ENCODE measurements around the gene CT45A8. TPM values are rescaled to one million over a fixed set of nuclear protein-coding genes. Genes with fewer than 3 reads are reported as not detected.
"Not testable (repeated sequence)": the region's sequence is repeated elsewhere in the genome, so short reads cannot be mapped to it uniquely, and the experiment has no call there.

CT45A8 gene
- total RNA-seq, 1 experiment from 2014 or later = not detected

GRCh38 chrX:135888976-135889375 is 34.6 kb upstream of the CT45A8 start:
- intact Hi-C loops (cut with micrococcal nuclease; ENCODE audit: unreplicated experiment); POLR2A ChIA-PET (ENCODE audit: low non-redundant PET); H3K36me3 ChIP-seq (ENCODE audit: insufficient read depth, low read length, poor library complexity, severe bottlenecking); BruUV-seq (replicated peaks); H3K4me1 ChIP-seq (ENCODE audit: insufficient read depth, low read length, poor library complexity, severe bottlenecking); H3K27me3 ChIP-seq (replicated peaks; ENCODE audit: insufficient read depth, low read depth, low read length, poor library complexity); H3K4me3 ChIP-seq (ENCODE audit: low read depth, low read length, poor library complexity, severe bottlenecking); H3K27ac ChIP-seq (ENCODE audit: low read depth, low read length, poor library complexity, severe bottlenecking); H3K9me3 ChIP-seq (ENCODE audit: low read depth, low read length, poor library complexity, severe bottlenecking); CTCF ChIA-PET: not testable (repeated sequence)
- DNase-seq (ENCODE audit: low spot score) = peak; percentile 26
- peak; percentile 47 for TF ChIP-seq CTCF (conservative IDR thresholded peaks at IDR 0.05; ENCODE audit: low read depth, low read length)

GRCh38 chrX:135888230-135888629 is 33.9 kb upstream of the CT45A8 start:
- CTCF ChIA-PET; BruUV-seq (replicated peaks): not testable (repeated sequence)

GRCh38 chrX:135882741-135883140 is 28.4 kb upstream of the CT45A8 start:
- intact Hi-C loops (cut with micrococcal nuclease; ENCODE audit: unreplicated experiment); BruUV-seq (replicated peaks); H3K4me3 ChIP-seq (ENCODE audit: low read depth, low read length, poor library complexity, severe bottlenecking): not testable (repeated sequence)

More at GRCh38 chrX:135888230-135888629, 33.9 kb upstream of the CT45A8 start:
- intact Hi-C loops (cut with micrococcal nuclease; ENCODE audit: unreplicated experiment); H3K9me3 ChIP-seq (ENCODE audit: low read depth, low read length, poor library complexity, severe bottlenecking); H3K27ac ChIP-seq (ENCODE audit: low read depth, low read length, poor library complexity, severe bottlenecking); H3K36me3 ChIP-seq (ENCODE audit: insufficient read depth, low read length, poor library complexity, severe bottlenecking); DNase-seq (ENCODE audit: low spot score); H3K27me3 ChIP-seq (replicated peaks; ENCODE audit: insufficient read depth, low read depth, low read length, poor library complexity); POLR2A ChIA-PET (ENCODE audit: low non-redundant PET); H3K4me1 ChIP-seq (ENCODE audit: insufficient read depth, low read length, poor library complexity, severe bottlenecking); H3K4me3 ChIP-seq (ENCODE audit: low read depth, low read length, poor library complexity, severe bottlenecking): not testable (repeated sequence)

GRCh38 chrX:135871712-135872111 is 17.4 kb upstream of the CT45A8 start, which contains the start of gene CT45A9:
TSS of gene CT45A9 (minus strand) at chrX:135871812. CDS start at chrX:135868061, 3,751 bp downstream.
- not testable (repeated sequence) for DNase-seq (ENCODE audit: low spot score); BruUV-seq (replicated peaks)

More at GRCh38 chrX:135882741-135883140, 28.4 kb upstream of the CT45A8 start:
- CTCF ChIA-PET; H3K9me3 ChIP-seq (ENCODE audit: low read depth, low read length, poor library complexity, severe bottlenecking); DNase-seq (ENCODE audit: low spot score); H3K4me1 ChIP-seq (ENCODE audit: insufficient read depth, low read length, poor library complexity, severe bottlenecking); H3K27me3 ChIP-seq (replicated peaks; ENCODE audit: insufficient read depth, low read depth, low read length, poor library complexity); H3K36me3 ChIP-seq (ENCODE audit: insufficient read depth, low read length, poor library complexity, severe bottlenecking); POLR2A ChIA-PET (ENCODE audit: low non-redundant PET); H3K27ac ChIP-seq (ENCODE audit: low read depth, low read length, poor library complexity, severe bottlenecking): not testable (repeated sequence)

GRCh38 chrX:135837180-135837579 is 17.2 kb downstream of the CT45A8 start, which contains the start of gene CT45A7:
TSS of gene CT45A7 (minus strand) at chrX:135837280. CDS start at chrX:135833533, 3,747 bp downstream.
- H3K27ac ChIP-seq (ENCODE audit: low read depth, low read length, poor library complexity, severe bottlenecking); POLR2A ChIA-PET (ENCODE audit: low non-redundant PET); H3K27me3 ChIP-seq (replicated peaks; ENCODE audit: insufficient read depth, low read depth, low read length, poor library complexity); DNase-seq (ENCODE audit: low spot score); H3K9me3 ChIP-seq (ENCODE audit: low read depth, low read length, poor library complexity, severe bottlenecking); BruUV-seq (replicated peaks); intact Hi-C loops (cut with micrococcal nuclease; ENCODE audit: unreplicated experiment); H3K4me3 ChIP-seq (ENCODE audit: low read depth, low read length, poor library complexity, severe bottlenecking); CTCF ChIA-PET; H3K4me1 ChIP-seq (ENCODE audit: insufficient read depth, low read length, poor library complexity, severe bottlenecking); H3K36me3 ChIP-seq (ENCODE audit: insufficient read depth, low read length, poor library complexity, severe bottlenecking): not testable (repeated sequence)

More at GRCh38 chrX:135871712-135872111, 17.4 kb upstream of the CT45A8 start, which contains the start of gene CT45A9:
- H3K27ac ChIP-seq (ENCODE audit: low read depth, low read length, poor library complexity, severe bottlenecking); H3K9me3 ChIP-seq (ENCODE audit: low read depth, low read length, poor library complexity, severe bottlenecking); H3K36me3 ChIP-seq (ENCODE audit: insufficient read depth, low read length, poor library complexity, severe bottlenecking); POLR2A ChIA-PET (ENCODE audit: low non-redundant PET); H3K27me3 ChIP-seq (replicated peaks; ENCODE audit: insufficient read depth, low read depth, low read length, poor library complexity); H3K4me3 ChIP-seq (ENCODE audit: low read depth, low read length, poor library complexity, severe bottlenecking); intact Hi-C loops (cut with micrococcal nuclease; ENCODE audit: unreplicated experiment); H3K4me1 ChIP-seq (ENCODE audit: insufficient read depth, low read length, poor library complexity, severe bottlenecking); CTCF ChIA-PET: not testable (repeated sequence)

GRCh38 chrX:135819912-135820311 is 34.4 kb downstream of the CT45A8 start, which contains the start of gene CT45A2:
TSS of gene CT45A2 (minus strand) at chrX:135820012. CDS start at chrX:135816265, 3,747 bp downstream.
- CTCF ChIA-PET; H3K4me1 ChIP-seq (ENCODE audit: insufficient read depth, low read length, poor library complexity, severe bottlenecking); H3K4me3 ChIP-seq (ENCODE audit: low read depth, low read length, poor library complexity, severe bottlenecking); BruUV-seq (replicated peaks); H3K27me3 ChIP-seq (replicated peaks; ENCODE audit: insufficient read depth, low read depth, low read length, poor library complexity); intact Hi-C loops (cut with micrococcal nuclease; ENCODE audit: unreplicated experiment); POLR2A ChIA-PET (ENCODE audit: low non-redundant PET); H3K9me3 ChIP-seq (ENCODE audit: low read depth, low read length, poor library complexity, severe bottlenecking); H3K27ac ChIP-seq (ENCODE audit: low read depth, low read length, poor library complexity, severe bottlenecking); DNase-seq (ENCODE audit: low spot score); H3K36me3 ChIP-seq (ENCODE audit: insufficient read depth, low read length, poor library complexity, severe bottlenecking): not testable (repeated sequence)

GRCh38 chrX:135802687-135803086 is 51.7 kb downstream of the CT45A8 start, which contains the start of gene CT45A6:
TSS of gene CT45A6 (minus strand) at chrX:135802787. CDS start at chrX:135798993, 3,794 bp downstream.
- H3K4me3 ChIP-seq (ENCODE audit: low read depth, low read length, poor library complexity, severe bottlenecking); H3K27me3 ChIP-seq (replicated peaks; ENCODE audit: insufficient read depth, low read depth, low read length, poor library complexity); POLR2A ChIA-PET (ENCODE audit: low non-redundant PET); H3K4me1 ChIP-seq (ENCODE audit: insufficient read depth, low read length, poor library complexity, severe bottlenecking); CTCF ChIA-PET; H3K27ac ChIP-seq (ENCODE audit: low read depth, low read length, poor library complexity, severe bottlenecking); BruUV-seq (replicated peaks); intact Hi-C loops (cut with micrococcal nuclease; ENCODE audit: unreplicated experiment); DNase-seq (ENCODE audit: low spot score); H3K36me3 ChIP-seq (ENCODE audit: insufficient read depth, low read length, poor library complexity, severe bottlenecking); H3K9me3 ChIP-seq (ENCODE audit: low read depth, low read length, poor library complexity, severe bottlenecking): not testable (repeated sequence)
